Measurements from ENCODE around the gene NSDHL.

The NSDHL gene

DNA sequence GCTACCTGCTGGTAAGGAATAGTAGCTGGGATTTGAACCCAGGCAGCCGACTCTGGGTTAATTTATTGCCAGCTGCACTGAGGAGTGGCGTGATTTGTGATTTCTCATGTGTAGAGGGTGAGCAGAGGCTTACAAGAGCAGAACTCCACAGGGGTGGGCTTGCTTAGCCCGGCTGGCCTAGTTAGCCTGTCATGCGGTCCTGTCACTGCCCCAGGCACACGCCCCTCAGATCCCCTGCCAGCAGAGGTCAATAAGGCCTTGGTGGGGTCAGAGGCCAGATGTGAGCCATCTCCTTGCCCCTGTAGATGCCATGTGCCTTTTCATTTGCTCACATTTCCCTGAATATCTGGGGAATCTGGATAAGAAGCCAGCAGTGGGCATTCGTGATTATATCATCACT is 13.4 kb downstream of the NSDHL start:
- DNase-seq, result no peak

DNA sequence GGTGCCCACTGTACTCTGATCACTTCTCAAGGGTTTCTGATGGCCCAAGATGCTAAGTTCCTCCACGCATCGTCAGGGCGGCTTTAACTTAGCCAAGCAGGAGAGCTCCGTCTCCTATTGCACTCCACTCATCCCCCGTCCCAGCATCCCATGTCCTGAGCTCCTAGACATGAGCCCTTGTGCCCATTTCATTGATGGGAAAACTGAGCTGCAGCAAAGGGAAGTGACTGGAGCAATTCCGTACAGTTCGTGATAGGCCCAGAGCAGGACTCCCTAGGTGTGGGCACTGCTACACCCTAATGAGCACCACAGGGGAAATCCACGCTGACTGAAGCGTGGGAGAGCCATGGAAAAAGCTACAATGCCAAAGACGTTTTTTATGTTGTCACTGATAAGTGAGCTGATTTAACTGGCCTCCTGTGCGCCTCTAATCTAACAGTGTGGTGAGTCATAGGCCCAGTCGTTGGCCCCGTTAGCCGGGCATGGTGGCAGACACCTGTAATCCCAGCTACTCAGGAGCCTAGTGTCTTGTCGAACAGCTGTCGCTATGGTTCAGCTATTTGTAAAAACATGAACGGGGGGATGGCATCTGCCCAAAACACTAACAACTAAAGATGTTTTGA is 14.9 kb downstream of the NSDHL start:
- DNase-seq, result no peak

GRCh38 chrX:152847281-152847680 is 16.4 kb downstream of the NSDHL start:
- DNase-seq, result no peak

DNA sequence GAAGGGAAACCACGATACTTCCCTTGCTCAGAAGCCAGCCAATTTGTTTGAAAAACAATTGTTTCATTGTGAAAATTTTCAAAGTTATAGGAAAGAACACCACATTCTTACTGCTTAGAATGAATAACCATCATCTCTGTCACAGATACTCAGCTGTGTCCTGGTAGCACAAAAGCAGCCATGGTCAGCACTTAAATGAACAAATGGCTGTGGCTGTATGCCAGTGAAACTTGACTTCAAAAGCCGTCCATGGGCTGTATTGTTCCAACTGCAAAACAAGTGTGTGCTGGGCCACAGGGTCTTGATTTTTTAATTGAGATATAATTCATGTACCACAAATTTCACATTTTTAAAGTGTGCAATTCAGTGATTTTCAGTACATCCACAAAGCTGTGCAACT is 19.6 kb downstream of the NSDHL start:
- no peak for DNase-seq

DNA sequence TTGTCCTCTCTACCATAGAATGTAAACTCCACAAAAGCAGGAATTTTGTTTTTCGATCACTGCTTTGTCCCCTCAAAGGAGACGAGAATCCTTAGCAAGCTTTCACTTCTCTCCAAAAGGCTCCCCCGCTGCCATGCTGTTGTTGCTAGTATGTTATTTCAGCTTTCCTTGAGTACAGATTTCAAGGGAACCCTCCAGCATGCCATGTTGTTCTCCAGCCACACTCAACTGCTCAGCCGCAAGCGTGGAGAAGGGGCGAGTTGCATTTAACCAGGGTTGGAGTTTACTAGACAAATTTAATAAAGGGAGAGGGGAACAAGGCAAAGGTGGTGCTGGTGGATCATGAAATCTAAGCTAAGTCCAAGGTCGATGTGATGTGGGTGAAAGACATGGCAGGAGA is 23.1 kb downstream of the NSDHL start:
- no peak for DNase-seq

DNA sequence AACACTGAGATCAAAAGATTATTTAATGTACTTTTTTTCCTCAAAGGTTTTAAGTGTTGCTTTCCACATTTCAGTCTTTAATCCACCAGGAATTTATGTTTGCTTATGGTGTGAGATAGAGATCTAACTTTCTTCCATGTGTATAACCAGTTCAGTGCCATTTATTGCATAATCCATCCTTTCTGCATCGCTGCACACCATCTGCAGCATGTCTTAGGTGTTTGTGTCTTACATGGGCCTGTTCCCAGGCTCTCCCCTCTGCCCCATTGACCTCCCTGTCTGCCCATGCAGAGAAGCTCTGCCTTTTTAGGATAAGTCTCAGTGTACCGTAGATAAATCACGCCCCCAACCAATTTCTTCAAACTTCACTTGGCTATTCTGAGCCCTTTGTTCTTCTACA is 30.3 kb downstream of the NSDHL start:
- DNase-seq, result no peak

GRCh38 chrX:152861826-152862225 is 31.0 kb downstream of the NSDHL start:
- no peak for DNase-seq

DNA sequence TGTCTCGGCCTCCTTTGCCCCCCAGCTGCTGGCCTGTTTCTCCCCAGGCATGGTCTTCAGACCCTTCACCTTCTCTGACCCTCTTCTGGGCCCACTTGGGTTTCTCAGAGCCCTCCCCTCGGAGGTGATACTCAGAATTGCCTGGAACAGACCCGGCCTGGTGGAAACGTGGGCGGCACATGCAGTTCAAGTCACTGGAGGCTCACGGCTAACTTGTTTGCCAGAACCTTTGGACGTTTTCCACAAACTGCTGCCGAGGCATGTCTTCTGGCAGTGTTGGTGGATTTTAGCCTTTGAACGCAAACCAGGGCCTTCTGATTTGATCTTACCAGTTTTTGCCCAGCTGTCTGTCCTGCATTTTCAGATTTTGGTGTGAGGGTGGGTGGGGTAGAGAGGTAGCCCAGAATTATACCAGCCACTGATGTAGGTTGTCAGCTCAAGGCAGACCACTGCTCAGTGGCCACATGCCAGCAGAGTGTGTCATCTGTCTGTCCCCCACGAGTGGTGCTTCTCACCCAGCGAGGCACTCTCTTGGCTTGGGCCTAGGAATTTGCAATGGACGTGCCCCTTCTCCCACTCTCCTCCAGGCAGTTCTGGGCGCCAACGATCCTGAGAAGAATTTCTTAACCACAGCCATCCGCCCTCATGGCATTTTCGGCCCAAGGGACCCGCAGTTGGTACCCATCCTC is 34.5 kb downstream of the NSDHL start:
- no peak for DNase-seq

DNA sequence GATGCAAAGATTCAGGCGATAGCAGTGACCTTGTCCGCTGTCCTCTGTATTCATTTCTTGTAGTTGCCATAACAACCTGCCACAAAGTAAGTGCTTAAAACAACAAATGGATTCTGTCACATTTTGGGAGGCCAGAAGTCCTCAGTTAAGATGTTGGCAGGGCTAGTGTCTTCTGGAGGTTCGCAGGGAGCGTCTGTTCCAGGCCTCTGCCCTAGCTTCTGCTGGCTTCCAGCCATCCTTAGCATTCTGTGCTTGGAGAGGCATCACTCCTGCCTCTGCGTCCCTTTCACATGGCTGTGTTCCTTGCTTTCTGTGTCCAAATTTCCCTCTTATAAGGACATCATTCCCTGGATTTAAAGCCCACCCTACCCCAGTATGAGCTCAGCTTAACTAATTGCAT is 35.5 kb downstream of the NSDHL start:
- DNase-seq, result no peak

DNA sequence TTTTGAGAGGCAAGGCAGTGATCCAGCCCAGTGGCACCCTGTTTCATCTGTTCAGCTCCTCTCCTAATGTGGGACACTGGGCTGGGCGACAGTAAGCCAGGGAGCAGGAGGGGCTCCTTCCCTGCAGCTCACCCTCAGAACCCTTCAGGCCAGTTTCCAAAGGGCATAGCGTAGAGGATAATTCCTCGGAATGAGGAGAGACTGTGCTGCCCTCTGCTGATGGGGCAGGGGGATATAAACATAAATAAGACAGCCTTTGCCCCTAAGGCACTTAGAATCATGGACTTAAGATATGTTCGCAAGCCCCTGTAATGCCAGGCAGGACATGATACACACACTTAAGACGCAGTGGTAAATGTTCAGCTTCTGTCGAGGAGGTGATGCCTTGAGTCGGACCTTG is 39.1 kb downstream of the NSDHL start:
- DNase-seq, result no peak

- DNase-seq, result no peak
Observed at GRCh38 chrX:152871260-152871659, 40.4 kb downstream of the NSDHL start.

DNA sequence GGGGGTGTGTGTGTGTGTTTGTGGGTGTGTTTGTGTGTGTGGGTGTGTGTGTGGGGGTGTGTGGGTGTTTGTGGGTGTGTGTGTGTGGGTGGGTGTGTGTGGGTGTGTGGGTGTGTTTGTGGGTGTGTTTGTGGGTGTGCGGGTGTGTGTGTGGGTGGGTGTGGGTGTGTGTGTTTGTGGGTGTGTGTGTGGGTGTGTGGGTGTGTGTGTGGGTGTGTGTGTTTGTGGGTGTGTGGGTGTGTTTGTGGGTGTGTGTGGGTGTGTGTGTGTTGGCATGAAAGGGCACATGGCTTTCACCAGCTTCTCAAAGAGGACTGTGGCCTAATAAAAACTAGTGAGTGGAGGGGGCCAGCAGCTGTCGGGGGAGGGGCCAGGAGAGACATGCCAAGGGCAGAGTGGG is 41.7 kb downstream of the NSDHL start:
- no peak for DNase-seq

DNA sequence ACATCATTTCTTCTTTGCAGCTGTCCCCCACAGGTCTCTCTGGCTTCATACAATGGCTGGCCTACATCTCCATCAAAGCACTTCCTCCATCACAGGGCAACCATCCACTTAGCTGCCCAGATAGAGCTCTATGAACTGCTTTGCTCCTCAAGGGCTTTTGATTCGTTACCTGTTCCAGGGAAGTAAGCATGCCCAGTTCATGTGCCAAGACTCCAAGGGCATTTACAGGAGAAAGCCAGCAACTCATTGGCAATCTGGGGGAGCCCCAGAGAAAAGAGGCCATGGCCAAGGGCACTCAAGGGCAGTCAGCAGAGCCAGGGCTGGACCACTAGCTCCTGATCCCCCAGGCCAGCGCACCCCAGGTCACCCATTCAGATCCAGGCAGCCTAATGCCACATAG is 42.5 kb downstream of the NSDHL start:
- DNase-seq, result no peak

GRCh38 chrX:152876931-152877840 is 46.3 kb downstream of the NSDHL start:
- no peak for DNase-seq

- DNase-seq, result no peak
Observed at GRCh38 chrX:152878976-152879755, 48.3 kb downstream of the NSDHL start.

DNA sequence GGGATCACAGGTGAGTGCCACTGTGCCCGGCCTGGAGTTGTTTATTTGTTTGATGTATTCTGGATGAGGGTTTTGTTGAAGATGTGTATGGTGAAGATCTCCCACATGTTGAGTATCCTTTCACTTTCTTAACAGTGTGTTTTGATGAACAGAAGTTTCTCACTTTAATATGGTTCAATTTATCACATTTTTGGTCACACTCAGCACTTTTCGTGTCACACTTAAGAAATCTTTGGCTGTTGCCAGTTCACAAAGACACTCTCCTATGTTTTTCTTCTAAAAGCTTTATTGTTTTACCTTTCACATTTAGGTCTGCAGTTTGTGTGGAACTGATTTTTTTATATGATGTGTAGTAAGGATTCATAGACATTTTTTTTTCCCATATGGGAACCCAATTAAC is 50.4 kb downstream of the NSDHL start:
- no peak for DNase-seq

- no peak for DNase-seq
Observed at GRCh38 chrX:152884171-152884570, 53.3 kb downstream of the NSDHL start.

DNA sequence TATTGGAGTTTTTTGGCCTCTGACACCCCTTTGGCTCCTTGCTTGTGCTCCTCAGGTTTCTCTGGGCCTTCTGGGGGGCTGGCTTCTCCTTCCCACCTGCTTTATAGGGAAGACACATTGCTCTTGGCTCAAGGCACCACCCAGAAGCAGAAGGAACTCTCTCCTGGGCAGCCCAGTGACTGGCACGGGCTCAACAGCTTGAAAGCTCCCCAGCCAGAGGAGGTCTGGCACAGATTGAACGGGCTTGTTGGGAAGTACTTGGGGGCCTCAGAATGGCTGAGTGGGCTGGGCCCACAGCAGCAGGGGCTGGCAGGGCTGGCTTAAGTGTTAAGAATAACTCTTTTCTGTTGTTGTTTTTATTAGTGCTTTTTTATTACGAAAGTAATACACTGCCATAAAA is 55.9 kb downstream of the NSDHL start:
- DNase-seq, result no peak

DNA sequence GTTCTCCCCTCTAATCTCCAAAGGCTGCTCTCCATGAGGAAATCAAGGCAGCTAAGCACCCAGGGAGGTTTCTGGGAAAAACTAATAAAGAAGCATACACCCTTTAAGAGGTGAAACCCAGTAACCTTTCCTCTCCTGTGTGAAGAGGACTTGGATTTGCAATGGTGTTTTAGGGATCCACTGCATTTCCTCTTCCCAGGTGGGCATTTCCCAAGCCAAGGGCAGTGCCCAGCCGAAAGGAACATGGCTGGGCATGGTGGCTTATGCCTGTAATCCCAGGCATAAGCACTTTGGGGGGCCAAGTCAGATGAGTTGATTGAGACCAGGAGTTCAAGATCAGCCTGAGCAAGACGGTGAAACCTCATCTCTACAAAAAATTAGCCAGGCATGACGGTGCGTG is 61.6 kb downstream of the NSDHL start:
- DNase-seq, result no peak

DNA sequence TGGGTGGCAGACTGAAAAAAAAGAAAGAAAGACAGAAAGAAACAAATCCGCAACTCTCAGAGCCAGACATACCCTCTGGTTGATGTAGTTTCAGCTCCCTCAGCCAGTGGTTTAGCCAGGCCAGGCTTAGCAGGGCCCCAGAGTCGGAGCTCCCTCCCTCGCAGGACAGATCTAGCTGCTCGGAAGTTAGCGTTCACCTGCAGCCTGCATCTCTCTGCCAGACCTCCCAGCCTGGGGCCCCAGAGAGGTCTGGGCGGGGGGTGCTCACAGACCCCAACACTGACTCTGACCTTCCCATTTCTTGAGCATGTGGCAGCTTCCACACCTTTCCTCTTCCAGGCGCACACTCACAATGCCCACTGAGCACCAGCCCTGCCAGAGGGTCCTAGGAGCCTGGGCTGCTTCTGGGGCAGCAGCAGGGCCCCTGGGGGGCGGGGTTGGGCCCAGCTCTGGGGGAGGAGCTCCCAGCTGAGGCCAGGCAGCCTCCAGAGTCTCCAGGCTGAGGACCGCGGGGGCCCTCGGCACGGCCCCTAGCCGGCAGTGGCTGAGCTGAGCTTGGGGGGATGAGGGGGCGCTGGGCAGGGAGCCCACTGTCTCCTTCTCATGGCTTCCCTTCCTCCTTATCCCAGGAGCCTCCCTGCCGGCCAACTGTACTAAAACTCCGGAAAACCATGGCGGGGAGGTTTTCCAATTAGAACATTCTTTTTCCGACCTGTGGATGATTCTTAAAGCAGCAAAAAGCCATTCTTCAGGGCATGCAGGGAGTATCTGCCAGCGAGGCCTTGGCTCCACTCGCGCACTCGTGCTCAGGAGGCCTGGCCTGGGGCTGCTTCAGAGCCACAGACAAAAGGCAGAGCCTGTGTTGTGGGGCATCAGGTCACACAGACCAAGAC is 62.4 kb downstream of the NSDHL start:
- no peak for DNase-seq

DNA sequence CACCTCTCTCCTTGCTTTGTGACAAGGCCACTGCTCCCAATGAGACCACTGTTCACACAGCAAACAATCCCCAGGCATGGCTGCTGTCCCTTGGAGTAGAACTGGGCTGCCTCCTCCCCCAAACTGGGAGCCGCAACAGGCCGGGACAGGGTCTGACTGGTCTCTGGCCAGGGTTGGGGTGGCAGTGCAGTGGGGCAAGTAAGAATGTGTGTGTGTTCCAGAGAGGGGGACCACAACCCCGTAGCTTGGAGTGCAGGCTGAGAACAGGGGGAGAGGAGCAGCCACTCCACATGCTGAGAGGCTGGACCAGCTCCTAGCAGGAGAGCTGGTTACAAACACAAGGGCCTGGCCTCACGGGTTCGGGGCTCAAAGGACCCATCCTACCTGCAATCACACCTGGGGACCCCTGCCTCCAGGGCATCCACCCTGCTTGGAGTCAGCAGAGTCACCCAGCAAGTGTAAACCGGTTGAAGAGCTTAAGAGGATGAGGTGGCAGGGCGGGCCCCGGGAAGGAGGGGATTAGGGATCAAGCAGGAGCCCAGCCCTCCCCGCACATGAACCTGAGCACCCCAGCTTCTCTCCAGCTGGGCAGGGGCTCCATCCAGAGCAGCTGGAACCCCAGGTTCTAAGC is 63.2 kb downstream of the NSDHL start:
- DNase-seq, result no peak

Data from fibroblast of skin of back (primary cell).